HEK293T (cell line): ENCODE measurements around the gene PRDM15.

Experiments used
- CTBP1 ChIP-seq: fragments of 450-650 bp; IDR thresholded peaks from 2 replicates; pipeline ENCODE4 v1.6.1; 2016; ENCODE audit warnings: borderline replicate concordance
- FOXA1 ChIP-seq: fragments of 450-650 bp; IDR thresholded peaks from 2 replicates; pipeline ENCODE4 v1.6.1; 2016; ENCODE audit warnings: mild to moderate bottlenecking

- TF ChIP-seq CTBP1 (no peak), FOXA1 (no peak)
Measured at GRCh38 chr21:41795726-41796125, 83.4 kb downstream of the PRDM15 start.
